ENCODE results near the gene GMDS. TPM values are rescaled to one million over a fixed set of nuclear protein-coding genes. Genes with fewer than 3 reads are reported as not detected.
A peak's percentile ranks its signal among the peaks of the same experiment; 100 is the strongest.

The GMDS gene
- total RNA-seq, 1 donor from 2014 or later, result 44.5 TPM

GRCh38 chr6:2192976-2193375 lies 52.4 kb downstream of the GMDS start:
- no peaks in the 10 kb centered on the region for H3K36me3 Mint-ChIP-seq (ENCODE audit: low read depth)
- no peak overlapping the region for H3K27ac Mint-ChIP-seq
- peaks cover 10% of the 10 kb centered on the region for H3K27me3 Mint-ChIP-seq (ENCODE audit: insufficient read depth)
- no peak for DNase-seq (ENCODE audit: low spot score)
- H3K4me1 Mint-ChIP-seq (ENCODE audit: low read depth), result peaks cover 1% of the 10 kb centered on the region
- intact Hi-C loops (cut with micrococcal nuclease), result loop anchor here (10.0 kb wide), 1 partner anchor 418 kb away; no protein-coding TSS in a partner anchor
- no peaks in the 10 kb centered on the region for H3K9me3 Mint-ChIP-seq
- H3K4me3 Mint-ChIP-seq, result no peak overlapping the region

GRCh38 chr6:2191390-2191740 lies 54.0 kb downstream of the GMDS start:
- Mint-ChIP-seq H3K4me3 (no peak overlapping the region), H3K4me1 (ENCODE audit: low read depth) (peaks cover 17% of the 10 kb centered on the region), H3K36me3 (ENCODE audit: low read depth) (no peaks in the 10 kb centered on the region), H3K27me3 (ENCODE audit: insufficient read depth) (peaks cover 10% of the 10 kb centered on the region), H3K27ac (no peak overlapping the region), H3K9me3 (no peaks in the 10 kb centered on the region)
- no peak for DNase-seq (ENCODE audit: low spot score)
- intact Hi-C loops (cut with micrococcal nuclease), result loop anchor here (10.0 kb wide), 1 partner anchor 417 kb away; no protein-coding TSS in a partner anchor

GRCh38 chr6:2190661-2191389 lies 54.6 kb downstream of the GMDS start:
- H3K4me3 Mint-ChIP-seq, result no peak overlapping the region
- H3K4me1 Mint-ChIP-seq (ENCODE audit: low read depth), result peaks cover 20% of the 10 kb centered on the region
- peaks cover 6% of the 10 kb centered on the region for H3K27me3 Mint-ChIP-seq (ENCODE audit: insufficient read depth)
- H3K27ac Mint-ChIP-seq, result no peak overlapping the region
- no peaks in the 10 kb centered on the region for H3K9me3 Mint-ChIP-seq
- H3K36me3 Mint-ChIP-seq (ENCODE audit: low read depth), result no peaks in the 10 kb centered on the region
- DNase-seq (ENCODE audit: low spot score), result no peak
- intact Hi-C loops (cut with micrococcal nuclease), result loop anchor here (10.0 kb wide), 1 partner anchor 416 kb away; no protein-coding TSS in a partner anchor

GRCh38 chr6:2188856-2189384 lies 56.5 kb downstream of the GMDS start:
- Mint-ChIP-seq H3K9me3 (no peaks in the 10 kb centered on the region), H3K4me1 (ENCODE audit: low read depth) (peaks cover 20% of the 10 kb centered on the region), H3K27ac (no peak overlapping the region), H3K36me3 (ENCODE audit: low read depth) (no peaks in the 10 kb centered on the region), H3K4me3 (no peak overlapping the region), H3K27me3 (ENCODE audit: insufficient read depth) (peaks cover 6% of the 10 kb centered on the region)
- intact Hi-C loops (cut with micrococcal nuclease), result loop anchor here (5.0 kb wide), 2 partner anchors 373 to 443 kb away; no protein-coding TSS in a partner anchor
- DNase-seq (ENCODE audit: low spot score), result no peak

GRCh38 chr6:2188397-2188796 lies 57.0 kb downstream of the GMDS start:
- no peak overlapping the region for H3K27ac Mint-ChIP-seq
- peaks cover 6% of the 10 kb centered on the region for H3K27me3 Mint-ChIP-seq (ENCODE audit: insufficient read depth)
- H3K4me1 Mint-ChIP-seq (ENCODE audit: low read depth), result peaks cover 20% of the 10 kb centered on the region
- H3K36me3 Mint-ChIP-seq (ENCODE audit: low read depth), result no peaks in the 10 kb centered on the region
- no peak overlapping the region for H3K4me3 Mint-ChIP-seq
- H3K9me3 Mint-ChIP-seq, result no peaks in the 10 kb centered on the region
- intact Hi-C loops (cut with micrococcal nuclease), result loop anchor here (5.0 kb wide), 2 partner anchors 374 to 444 kb away; no protein-coding TSS in a partner anchor
- DNase-seq (ENCODE audit: low spot score), result no peak

GRCh38 chr6:2187826-2188225 lies 57.6 kb downstream of the GMDS start:
- H3K27ac Mint-ChIP-seq, result no peak overlapping the region
- intact Hi-C loops (cut with micrococcal nuclease), result loop anchor here (2.0 to 5.0 kb wide), 3 partner anchors 57 to 444 kb away; partner anchors contain the start of gene GMDS
- H3K27me3 Mint-ChIP-seq (ENCODE audit: insufficient read depth), result peaks cover 6% of the 10 kb centered on the region
- no peaks in the 10 kb centered on the region for H3K36me3 Mint-ChIP-seq (ENCODE audit: low read depth)
- DNase-seq (ENCODE audit: low spot score), result no peak
- no peak overlapping the region for H3K4me3 Mint-ChIP-seq
- peaks cover 20% of the 10 kb centered on the region for H3K4me1 Mint-ChIP-seq (ENCODE audit: low read depth)
- no peaks in the 10 kb centered on the region for H3K9me3 Mint-ChIP-seq

- Mint-ChIP-seq H3K36me3 (ENCODE audit: low read depth) (no peaks in the 10 kb centered on the region), H3K27ac (peak overlapping the region; percentile 65), H3K4me3 (no peak overlapping the region), H3K4me1 (ENCODE audit: low read depth) (peaks cover 20% of the 10 kb centered on the region), H3K9me3 (no peaks in the 10 kb centered on the region), H3K27me3 (ENCODE audit: insufficient read depth) (peaks cover 6% of the 10 kb centered on the region)
- DNase-seq (ENCODE audit: low spot score), result no peak
- intact Hi-C loops (cut with micrococcal nuclease), result loop anchor here (1.0 to 5.0 kb wide), 7 partner anchors 25 to 446 kb away; partner anchors contain the start of gene GMDS
Observed at GRCh38 chr6:2186516-2186915, 58.9 kb downstream of the GMDS start.

- intact Hi-C loops (cut with micrococcal nuclease), result loop anchor here (5.0 kb wide), 2 partner anchors 377 to 447 kb away; no protein-coding TSS in a partner anchor
- no peak for DNase-seq (ENCODE audit: low spot score)
- Mint-ChIP-seq H3K27ac (no peak overlapping the region), H3K4me3 (no peak overlapping the region), H3K36me3 (ENCODE audit: low read depth) (no peaks in the 10 kb centered on the region), H3K4me1 (ENCODE audit: low read depth) (peaks cover 20% of the 10 kb centered on the region), H3K27me3 (ENCODE audit: insufficient read depth) (peaks cover 6% of the 10 kb centered on the region), H3K9me3 (no peaks in the 10 kb centered on the region)
Observed at GRCh38 chr6:2185466-2185865, 59.9 kb downstream of the GMDS start.

- H3K4me1 Mint-ChIP-seq (ENCODE audit: low read depth), result peaks cover 20% of the 10 kb centered on the region
- DNase-seq (ENCODE audit: low spot score), result no peak
- no peaks in the 10 kb centered on the region for H3K9me3 Mint-ChIP-seq
- peaks cover 4% of the 10 kb centered on the region for H3K27me3 Mint-ChIP-seq (ENCODE audit: insufficient read depth)
- no peaks in the 10 kb centered on the region for H3K36me3 Mint-ChIP-seq (ENCODE audit: low read depth)
- no peak overlapping the region for H3K27ac Mint-ChIP-seq
- H3K4me3 Mint-ChIP-seq, result no peak overlapping the region
- intact Hi-C loops (cut with micrococcal nuclease), result loop anchor here (5.0 kb wide), 2 partner anchors 377 to 447 kb away; no protein-coding TSS in a partner anchor
Observed at GRCh38 chr6:2184700-2185455, 60.5 kb downstream of the GMDS start.

- H3K4me3 Mint-ChIP-seq, result no peak overlapping the region
- H3K27ac Mint-ChIP-seq, result no peak overlapping the region
- H3K9me3 Mint-ChIP-seq, result peaks cover 6% of the 10 kb centered on the region
- H3K4me1 Mint-ChIP-seq (ENCODE audit: low read depth), result peaks cover 20% of the 10 kb centered on the region
- no peaks in the 10 kb centered on the region for H3K36me3 Mint-ChIP-seq (ENCODE audit: low read depth)
- no peaks in the 10 kb centered on the region for H3K27me3 Mint-ChIP-seq (ENCODE audit: insufficient read depth)
- intact Hi-C loops (cut with micrococcal nuclease), result no loop called here
- DNase-seq (ENCODE audit: low spot score), result no peak
Observed at GRCh38 chr6:2183752-2184151, 61.7 kb downstream of the GMDS start.

- intact Hi-C loops (cut with micrococcal nuclease), result no loop called here
- Mint-ChIP-seq H3K4me3 (no peak overlapping the region), H3K27ac (no peak overlapping the region), H3K27me3 (ENCODE audit: insufficient read depth) (peaks cover 2% of the 10 kb centered on the region), H3K9me3 (peaks cover 11% of the 10 kb centered on the region), H3K36me3 (ENCODE audit: low read depth) (no peaks in the 10 kb centered on the region), H3K4me1 (ENCODE audit: low read depth) (peaks cover 20% of the 10 kb centered on the region)
- DNase-seq (ENCODE audit: low spot score), result no peak
Observed at GRCh38 chr6:2183246-2183645, 62.2 kb downstream of the GMDS start.

GRCh38 chr6:2182251-2182650 lies 63.2 kb downstream of the GMDS start:
- Mint-ChIP-seq H3K27me3 (ENCODE audit: insufficient read depth) (peaks cover 4% of the 10 kb centered on the region), H3K4me3 (no peak overlapping the region), H3K4me1 (ENCODE audit: low read depth) (peaks cover 11% of the 10 kb centered on the region), H3K27ac (no peak overlapping the region), H3K9me3 (peaks cover 21% of the 10 kb centered on the region), H3K36me3 (ENCODE audit: low read depth) (peaks cover 5% of the 10 kb centered on the region)
- DNase-seq (ENCODE audit: low spot score), result no peak
- intact Hi-C loops (cut with micrococcal nuclease), result no loop called here

GRCh38 chr6:2181567-2181966 lies 63.8 kb downstream of the GMDS start:
- H3K4me3 Mint-ChIP-seq, result no peak overlapping the region
- H3K9me3 Mint-ChIP-seq, result peaks cover 28% of the 10 kb centered on the region
- peaks cover 5% of the 10 kb centered on the region for H3K36me3 Mint-ChIP-seq (ENCODE audit: low read depth)
- H3K27ac Mint-ChIP-seq, result no peak overlapping the region
- H3K4me1 Mint-ChIP-seq (ENCODE audit: low read depth), result peaks cover 5% of the 10 kb centered on the region
- no peak for DNase-seq (ENCODE audit: low spot score)
- intact Hi-C loops (cut with micrococcal nuclease), result no loop called here
- peaks cover 4% of the 10 kb centered on the region for H3K27me3 Mint-ChIP-seq (ENCODE audit: insufficient read depth)

All from activated T-helper 1 cell treated with anti-CD3 and anti-CD28 coated beads, Interleukin-12 subunit alpha, Interleukin-12 subunit beta, Interleukin-2, Interleukin-4 antibody, amounts not matched to agents 30 ng/mL and 10 ng/mL and 1 ng/mL, durations not matched to agents 14 hours and 24 hours and 36 hours (primary cell).